Activated B cell treated with CpG ODN at 0.5 μM for 24 hours (primary cell): ENCODE data around the gene VPS13D. TPM values are rescaled to one million over a fixed set of nuclear protein-coding genes. Genes with fewer than 3 reads are reported as not detected.

Experiments used
- ATAC-seq: fragments of 200-7000 bp; cut with Tn5 transposase; one replicate; pipeline ENCODE4 v1.10.0; 2021; ENCODE audit warnings: low read depth, mild to moderate bottlenecking, moderate library complexity
- CTCF ChIA-PET: fragments of 350-600 bp; sonication (Branson Sonifier 250); formaldehyde crosslinking; loops from one replicate; lab custom pipeline; 2021; ENCODE audit warnings: antibody characterized with exemption; lab: Charles Lee
- POLR2A ChIA-PET: fragments of 350-600 bp; sonication (Branson Sonifier 250); formaldehyde crosslinking; loops from one replicate; lab custom pipeline; 2021; ENCODE audit warnings: antibody characterized with exemption; lab: Charles Lee
- DNase-seq: peaks from one replicate; pipeline ENCODE4 v3.0.0; 2022
- H3K27ac Mint-ChIP-seq: one replicate; pipeline ENCODE4 v1.8.0; 2020; ENCODE audit warnings: mixed read lengths
- H3K27me3 Mint-ChIP-seq: one replicate; pipeline ENCODE4 v1.8.0; 2021; ENCODE audit warnings: mixed read lengths
- H3K36me3 Mint-ChIP-seq: one replicate; pipeline ENCODE4 v1.8.0; 2021; ENCODE audit warnings: low read depth, mixed read lengths
- H3K4me1 Mint-ChIP-seq: one replicate; pipeline ENCODE4 v1.8.0; 2021; ENCODE audit warnings: mixed read lengths
- H3K4me3 Mint-ChIP-seq: one replicate; pipeline ENCODE4 v1.8.0; 2020; ENCODE audit warnings: mild to moderate bottlenecking, mixed read lengths
- H3K9me3 Mint-ChIP-seq: one replicate; pipeline ENCODE4 v1.8.0; 2020; ENCODE audit warnings: mixed read lengths
- intact Hi-C: fragments of 100-400 bp; cut with micrococcal nuclease; formaldehyde crosslinking; loops from one replicate; pipeline ENCODE4 v1.15.1; 2024
- total RNA-seq: library from RNA; stranded (reverse); gene quantifications from 2 replicates; pipeline ENCODE4 v1.2.3, GENCODE V29; 2022
- TF ChIP-seq, protein P1 (sequence below): fragments of 200-600 bp; IDR thresholded peaks from one replicate; pipeline ENCODE4 v1.8.0; 2022; ENCODE audit warnings: antibody characterized with exemption, mild to moderate bottlenecking

Gene VPS13D
- total RNA-seq, 1 donor from 2014 or later, result 64.5 TPM

DNA sequence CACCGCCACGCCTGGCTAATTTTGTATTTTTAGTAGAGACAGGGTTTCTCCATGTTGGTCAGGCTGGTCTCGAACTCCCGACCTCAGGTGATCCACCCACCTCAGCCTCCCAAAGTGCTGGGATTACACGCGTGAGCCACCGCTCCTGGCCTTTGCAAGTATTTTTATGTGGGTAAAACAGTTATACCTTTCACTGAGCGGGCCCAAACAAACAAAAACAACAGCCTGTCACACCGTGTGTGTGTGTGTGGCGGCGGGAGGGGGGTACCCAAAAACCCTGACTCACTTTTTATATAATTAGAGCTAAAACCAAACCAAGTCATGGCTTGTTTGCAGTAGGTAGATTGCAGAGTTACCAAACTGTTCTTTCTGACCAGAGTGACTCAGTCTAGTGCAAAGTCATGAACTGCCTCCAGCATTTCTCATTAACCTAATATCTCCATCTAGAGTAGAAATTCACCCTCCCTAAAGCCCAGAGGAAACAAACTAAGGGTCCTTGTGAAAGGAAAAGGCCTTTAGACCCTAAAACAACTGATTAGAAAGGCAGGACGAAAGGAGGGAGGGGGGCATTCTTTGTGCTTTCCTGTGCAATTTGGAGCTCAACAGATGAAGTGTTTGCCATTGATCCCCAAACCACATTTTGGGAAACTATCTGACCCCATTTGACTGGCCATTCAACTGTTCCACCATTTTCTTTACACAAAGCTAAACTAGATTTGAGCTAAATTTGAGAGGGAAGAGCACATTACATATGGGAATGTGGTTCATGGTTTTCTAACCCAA is 207.2 kb downstream of the VPS13D start:
- intact Hi-C loops, result no loop called here
- TF ChIP-seq, protein P1, sequence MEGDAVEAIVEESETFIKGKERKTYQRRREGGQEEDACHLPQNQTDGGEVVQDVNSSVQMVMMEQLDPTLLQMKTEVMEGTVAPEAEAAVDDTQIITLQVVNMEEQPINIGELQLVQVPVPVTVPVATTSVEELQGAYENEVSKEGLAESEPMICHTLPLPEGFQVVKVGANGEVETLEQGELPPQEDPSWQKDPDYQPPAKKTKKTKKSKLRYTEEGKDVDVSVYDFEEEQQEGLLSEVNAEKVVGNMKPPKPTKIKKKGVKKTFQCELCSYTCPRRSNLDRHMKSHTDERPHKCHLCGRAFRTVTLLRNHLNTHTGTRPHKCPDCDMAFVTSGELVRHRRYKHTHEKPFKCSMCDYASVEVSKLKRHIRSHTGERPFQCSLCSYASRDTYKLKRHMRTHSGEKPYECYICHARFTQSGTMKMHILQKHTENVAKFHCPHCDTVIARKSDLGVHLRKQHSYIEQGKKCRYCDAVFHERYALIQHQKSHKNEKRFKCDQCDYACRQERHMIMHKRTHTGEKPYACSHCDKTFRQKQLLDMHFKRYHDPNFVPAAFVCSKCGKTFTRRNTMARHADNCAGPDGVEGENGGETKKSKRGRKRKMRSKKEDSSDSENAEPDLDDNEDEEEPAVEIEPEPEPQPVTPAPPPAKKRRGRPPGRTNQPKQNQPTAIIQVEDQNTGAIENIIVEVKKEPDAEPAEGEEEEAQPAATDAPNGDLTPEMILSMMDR, result no peak
- ChIA-PET CTCF (no interaction called here), POLR2A (no interaction called here)
- Mint-ChIP-seq H3K4me1 (peaks cover 59% of the 10 kb centered on the region), H3K27me3 (no peaks in the 10 kb centered on the region), H3K4me3 (no peak overlapping the region), H3K27ac (no peak overlapping the region), H3K9me3 (no peaks in the 10 kb centered on the region), H3K36me3 (peaks cover 54% of the 10 kb centered on the region)
- ATAC-seq (no peak), DNase-seq (no peak)

DNA sequence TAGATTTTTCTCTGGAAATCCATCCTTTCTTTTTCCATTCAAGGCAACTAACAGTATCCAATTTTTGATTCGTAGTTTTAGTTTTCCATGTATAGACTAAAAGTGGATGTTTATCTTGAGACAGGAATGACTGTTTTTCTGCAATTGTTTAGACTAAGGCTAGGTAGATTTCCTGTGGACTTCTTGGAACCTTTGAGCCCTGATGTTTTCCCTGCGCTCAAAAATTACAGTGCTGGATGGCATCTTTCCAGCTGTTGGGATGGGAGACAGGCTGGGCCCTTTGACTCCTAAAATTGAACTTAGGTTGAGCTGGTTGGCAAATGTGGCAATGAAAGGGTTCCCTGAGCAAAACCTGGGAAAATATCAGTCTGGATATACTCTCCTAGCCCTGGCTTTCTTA is 207.8 kb downstream of the VPS13D start:
- POLR2A ChIA-PET, result no interaction called here
- Mint-ChIP-seq H3K36me3 (peaks cover 52% of the 10 kb centered on the region), H3K27me3 (no peaks in the 10 kb centered on the region), H3K27ac (no peak overlapping the region), H3K9me3 (no peaks in the 10 kb centered on the region), H3K4me1 (peaks cover 59% of the 10 kb centered on the region), H3K4me3 (no peak overlapping the region)
- no peak for ATAC-seq
- CTCF ChIA-PET, result no interaction called here
- TF ChIP-seq, protein P1, result no peak
- intact Hi-C loops, result no loop called here
- DNase-seq, result no peak

DNA sequence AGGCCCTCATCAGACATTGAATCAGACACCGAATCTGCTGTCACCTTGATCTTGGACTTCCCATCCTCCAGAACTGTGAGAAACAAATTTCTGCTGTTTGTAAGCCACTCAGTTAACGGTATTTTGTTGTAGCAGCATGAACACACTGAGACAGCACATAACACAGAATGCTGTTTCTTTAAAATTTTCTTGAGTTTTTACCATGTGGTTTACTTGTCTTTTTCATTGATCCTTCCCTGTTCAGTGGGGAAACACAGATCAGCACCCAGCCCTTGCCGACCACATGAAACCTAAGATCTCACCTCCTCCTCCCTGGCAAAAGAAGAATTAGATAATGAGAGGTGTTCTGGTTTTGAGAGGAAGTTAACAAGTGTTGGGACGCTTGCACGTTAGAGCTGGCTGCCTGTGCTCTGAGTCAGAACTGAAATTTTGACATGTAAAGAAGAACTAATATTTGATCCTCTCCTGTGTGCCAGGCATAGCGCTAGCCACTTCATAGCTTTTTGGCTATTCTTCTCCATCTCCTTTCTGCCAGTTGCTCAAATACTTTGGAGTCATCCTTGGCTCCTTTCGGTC is 208.6 kb downstream of the VPS13D start:
- intact Hi-C loops, result no loop called here
- H3K9me3 Mint-ChIP-seq, result no peaks in the 10 kb centered on the region
- peak overlapping the region; percentile 73 for H3K27ac Mint-ChIP-seq
- H3K4me3 Mint-ChIP-seq, result no peak overlapping the region
- peaks cover 54% of the 10 kb centered on the region for H3K4me1 Mint-ChIP-seq
- no peaks in the 10 kb centered on the region for H3K27me3 Mint-ChIP-seq
- ChIA-PET CTCF (no interaction called here), POLR2A (no interaction called here)
- TF ChIP-seq, protein P1, result no peak
- peaks cover 55% of the 10 kb centered on the region for H3K36me3 Mint-ChIP-seq
- DNase-seq (no peak), ATAC-seq (peak; percentile 46)

DNA sequence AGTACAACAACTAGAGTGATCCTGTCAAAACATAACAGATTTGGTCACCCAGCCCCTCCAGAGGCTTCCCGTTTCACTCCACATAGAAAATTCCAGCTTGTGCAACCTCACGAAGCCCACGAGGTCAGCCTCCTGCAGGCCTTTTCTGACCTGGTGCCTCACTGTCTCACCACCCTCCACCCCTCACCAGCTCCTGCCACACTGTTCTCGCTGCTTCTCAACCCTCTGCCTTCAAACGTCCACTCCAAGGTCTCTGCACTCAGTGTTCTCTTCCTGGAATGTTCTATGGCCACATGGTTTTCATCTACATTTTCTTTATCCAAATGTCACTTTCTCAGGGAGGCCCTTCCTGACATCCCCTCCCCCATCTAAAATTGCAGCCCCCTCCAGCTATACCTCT is 209.2 kb downstream of the VPS13D start:
- POLR2A ChIA-PET, result no interaction called here

More for the DNA sequence above, 209.2 kb downstream of the VPS13D start:
- Mint-ChIP-seq H3K27me3 (no peaks in the 10 kb centered on the region), H3K4me1 (peaks cover 48% of the 10 kb centered on the region), H3K36me3 (peaks cover 59% of the 10 kb centered on the region), H3K27ac (no peak overlapping the region), H3K9me3 (no peaks in the 10 kb centered on the region), H3K4me3 (no peak overlapping the region)
- ATAC-seq (no peak), DNase-seq (no peak)
- TF ChIP-seq, protein P1, result no peak
- intact Hi-C loops, result no loop called here
- CTCF ChIA-PET, result no interaction called here
